Measurements from ENCODE around the gene HLA-A.

Gene HLA-A

DNA sequence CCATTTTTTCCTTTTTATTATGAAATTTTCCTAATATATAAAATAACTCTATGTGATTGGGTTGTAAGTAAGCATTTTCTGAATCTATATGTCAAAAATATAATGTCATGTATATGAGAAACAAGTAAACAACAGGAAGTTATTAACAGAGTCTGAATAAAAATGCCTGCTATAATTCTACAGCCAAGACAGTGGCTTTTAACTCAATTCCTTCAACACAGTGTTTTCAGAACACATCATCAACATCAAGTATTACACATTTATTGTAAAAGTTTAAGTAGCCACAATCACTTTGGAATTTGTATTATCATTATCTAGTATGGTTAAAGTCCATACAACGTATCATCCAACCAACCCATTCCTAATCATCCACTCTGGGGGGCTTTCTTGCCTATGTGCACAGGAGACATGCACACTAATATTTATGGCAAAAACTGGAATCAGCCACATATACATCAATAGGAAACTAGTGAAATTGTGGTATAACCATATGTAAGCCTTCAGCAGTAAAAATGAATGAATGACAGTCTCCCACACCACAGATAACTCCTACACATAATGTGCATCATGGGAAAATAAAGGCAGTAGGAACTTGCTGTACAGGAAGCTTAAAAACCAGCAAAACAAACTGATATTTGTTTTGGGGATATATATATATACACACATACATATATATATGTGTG is 6.9 kb upstream of the HLA-A start:
- DNase-seq = no peak

DNA sequence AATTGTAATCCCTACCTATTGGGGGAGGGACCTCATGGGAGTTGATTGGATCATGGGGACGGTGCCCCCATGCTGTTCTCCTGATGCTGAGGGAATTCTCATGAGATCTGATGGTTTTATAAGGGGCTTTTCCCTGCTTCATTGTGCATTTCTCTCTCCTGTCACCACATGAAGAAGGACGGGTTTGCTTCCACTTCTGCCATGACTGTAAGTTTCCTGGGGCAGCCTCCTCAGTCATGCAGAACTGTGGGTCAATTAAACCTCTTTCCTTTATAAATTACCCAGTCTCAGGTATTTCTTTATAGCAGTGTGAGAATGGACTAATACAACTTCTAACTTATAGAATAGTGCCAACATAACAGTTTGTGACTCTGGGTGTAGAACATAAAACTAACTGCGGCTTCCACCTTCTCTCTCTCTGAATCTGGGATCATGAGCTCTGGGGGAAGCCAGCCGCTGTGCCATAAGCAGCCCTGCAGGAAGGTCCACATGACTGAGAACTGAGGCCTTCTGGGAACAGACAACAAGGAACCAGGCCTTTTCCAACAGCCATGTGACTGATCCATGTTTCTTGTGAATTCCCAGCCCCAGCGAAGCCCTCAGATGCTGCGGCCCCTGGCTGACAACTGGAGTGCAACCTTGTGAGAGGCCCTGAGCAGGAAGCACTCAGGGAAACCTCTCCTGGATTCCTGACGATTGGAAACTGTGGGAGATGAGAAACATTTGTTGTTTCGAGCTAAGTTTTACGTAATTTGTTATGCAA is 3.4 kb upstream of the HLA-A start:
- no peak for DNase-seq

- no peak for DNase-seq
Observed at GRCh38 chr6:29941016-29941415, 1.3 kb upstream of the HLA-A start.

DNA sequence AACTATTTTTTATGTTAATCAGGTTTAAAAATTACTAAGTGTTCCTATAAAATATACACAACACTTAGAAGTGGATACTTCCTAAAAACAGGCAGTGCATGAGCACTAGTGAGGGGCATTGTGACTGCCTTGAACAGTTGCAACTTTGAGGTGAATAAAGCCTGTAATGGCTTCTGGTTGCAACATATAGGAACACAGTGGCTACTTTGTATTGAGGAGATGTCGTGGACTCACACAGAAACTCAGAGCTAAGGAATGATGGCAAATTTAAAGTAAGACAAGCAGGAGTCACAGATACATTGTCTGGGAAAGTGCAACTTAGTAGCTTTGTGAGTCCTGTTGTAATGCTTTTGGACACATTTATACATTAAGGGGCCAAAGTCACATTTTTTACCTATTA is 861 bp upstream of the HLA-A start:
- DNase-seq = no peak

GRCh38 chr6:29941916-29942274 is 437 bp upstream of the HLA-A start:
- DNase-seq = no peak

GRCh38 chr6:29943053-29943966 is 978 bp downstream of the HLA-A start:
- DNase-seq = no peak

DNA sequence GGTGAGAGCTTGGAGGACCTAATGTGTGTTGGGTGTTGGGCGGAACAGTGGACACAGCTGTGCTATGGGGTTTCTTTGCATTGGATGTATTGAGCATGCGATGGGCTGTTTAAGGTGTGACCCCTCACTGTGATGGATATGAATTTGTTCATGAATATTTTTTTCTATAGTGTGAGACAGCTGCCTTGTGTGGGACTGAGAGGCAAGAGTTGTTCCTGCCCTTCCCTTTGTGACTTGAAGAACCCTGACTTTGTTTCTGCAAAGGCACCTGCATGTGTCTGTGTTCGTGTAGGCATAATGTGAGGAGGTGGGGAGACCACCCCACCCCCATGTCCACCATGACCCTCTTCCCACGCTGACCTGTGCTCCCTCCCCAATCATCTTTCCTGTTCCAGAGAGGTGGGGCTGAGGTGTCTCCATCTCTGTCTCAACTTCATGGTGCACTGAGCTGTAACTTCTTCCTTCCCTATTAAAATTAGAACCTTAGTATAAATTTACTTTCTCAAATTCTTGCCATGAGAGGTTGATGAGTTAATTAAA is 3.0 kb downstream of the HLA-A start:
- no peak for DNase-seq

DNA sequence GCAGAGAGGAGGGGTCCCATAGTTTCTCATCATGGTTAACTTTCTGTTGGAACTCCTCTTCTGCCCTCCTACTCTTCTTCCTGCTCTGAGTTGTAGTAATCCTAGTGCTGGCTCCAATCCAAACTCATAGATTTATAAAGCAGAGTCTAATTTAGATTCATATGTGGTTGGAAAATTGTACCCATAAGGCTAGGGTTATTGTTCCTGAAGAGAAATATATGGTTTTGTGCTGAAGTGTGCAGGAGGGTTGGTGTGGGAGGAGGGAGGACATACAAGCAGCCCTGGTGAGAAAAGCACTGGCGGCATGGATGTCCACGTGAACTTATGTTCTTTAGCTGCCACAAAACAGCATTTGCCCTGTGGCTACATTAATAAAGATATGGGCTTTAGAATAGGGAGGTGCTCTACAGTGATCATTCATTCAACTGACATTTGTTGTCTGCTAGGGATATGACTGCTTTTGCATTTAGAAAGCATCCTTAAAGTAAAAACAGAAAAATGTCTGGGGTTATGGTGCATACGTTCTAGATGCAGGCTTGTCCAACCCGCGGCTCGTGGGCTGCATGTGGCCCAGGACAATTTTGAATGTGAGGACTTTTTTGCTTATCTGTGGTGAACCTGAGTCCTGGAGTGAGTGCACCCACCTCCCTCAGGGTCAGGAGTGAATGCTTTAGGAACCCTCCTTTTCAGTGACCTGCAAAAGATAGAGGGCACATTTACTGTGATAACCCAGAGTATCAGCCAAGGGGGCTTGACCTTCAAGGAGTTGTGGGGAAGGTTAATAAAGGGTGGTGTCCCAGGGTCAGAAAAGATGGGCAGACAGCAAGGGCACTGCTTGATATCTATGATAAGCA is 4.1 kb downstream of the HLA-A start:
- DNase-seq = no peak

DNA sequence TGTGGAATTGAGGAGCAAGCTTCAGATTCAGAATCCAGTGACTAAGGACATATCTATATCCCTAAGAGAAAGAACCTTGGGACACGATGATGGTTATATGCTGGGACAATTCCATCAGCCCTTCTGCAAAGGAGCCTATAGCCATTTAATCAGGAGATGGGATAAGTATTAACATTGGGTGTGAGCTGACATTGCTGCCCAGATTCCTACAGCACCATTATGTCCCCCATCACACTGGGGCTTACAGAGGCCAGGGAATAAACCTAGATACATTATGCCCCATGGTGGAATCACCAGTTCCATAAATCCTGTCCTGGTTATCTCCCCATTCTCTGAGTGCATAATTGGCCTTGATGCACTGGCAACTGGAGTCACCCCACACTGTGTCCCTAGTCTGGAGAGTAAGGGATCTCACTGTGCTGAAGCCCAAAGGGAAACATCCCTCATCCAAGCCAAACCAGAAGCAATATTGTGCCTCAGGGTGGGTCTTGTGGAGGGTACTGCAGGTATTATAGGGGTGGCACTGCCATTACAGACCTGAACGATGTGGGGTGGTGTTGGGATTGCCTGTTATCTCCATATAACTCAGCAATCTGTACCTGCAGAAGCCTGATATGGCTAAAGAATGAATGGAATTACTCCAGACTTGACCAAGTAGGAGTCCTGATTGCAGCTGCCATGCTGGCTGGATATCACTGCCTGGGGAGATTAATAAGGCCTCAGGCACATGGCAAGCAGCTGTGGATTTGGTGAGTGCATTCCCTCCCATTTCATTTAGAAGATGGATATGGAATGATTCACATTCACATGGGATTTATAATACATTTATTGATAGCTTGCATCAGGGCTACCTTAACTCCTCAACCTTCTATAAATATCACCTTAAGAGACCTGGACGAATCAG is 5.0 kb downstream of the HLA-A start:
- no peak for DNase-seq

GRCh38 chr6:29948277-29948676 is 5.9 kb downstream of the HLA-A start:
- DNase-seq = no peak

- DNase-seq = no peak
Observed at GRCh38 chr6:29949934-29950333, 7.6 kb downstream of the HLA-A start.

GRCh38 chr6:29951882-29952281 is 9.6 kb downstream of the HLA-A start:
- DNase-seq = no peak

- DNase-seq = no peak
Observed at GRCh38 chr6:29953001-29953441, 10.7 kb downstream of the HLA-A start.

DNA sequence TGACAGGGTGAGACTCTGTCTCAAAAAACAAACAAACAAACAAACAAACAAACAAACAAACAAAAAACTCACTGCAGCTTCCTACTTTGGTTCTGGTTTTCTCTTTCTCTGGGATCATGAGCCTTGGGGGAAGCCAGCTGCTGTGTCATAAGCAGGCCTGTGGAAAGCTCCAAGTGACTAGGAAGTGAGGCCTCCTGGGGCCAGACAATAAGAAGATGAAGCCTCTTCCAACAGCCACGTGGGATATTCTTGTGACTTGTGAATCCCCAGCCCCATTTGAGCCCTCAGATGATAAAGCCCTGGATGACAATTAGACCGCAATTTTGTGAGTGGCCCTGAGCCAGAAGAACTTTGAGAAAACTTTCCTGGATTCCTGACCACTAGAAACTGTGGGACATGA is 11.4 kb downstream of the HLA-A start:
- no peak for DNase-seq

DNA sequence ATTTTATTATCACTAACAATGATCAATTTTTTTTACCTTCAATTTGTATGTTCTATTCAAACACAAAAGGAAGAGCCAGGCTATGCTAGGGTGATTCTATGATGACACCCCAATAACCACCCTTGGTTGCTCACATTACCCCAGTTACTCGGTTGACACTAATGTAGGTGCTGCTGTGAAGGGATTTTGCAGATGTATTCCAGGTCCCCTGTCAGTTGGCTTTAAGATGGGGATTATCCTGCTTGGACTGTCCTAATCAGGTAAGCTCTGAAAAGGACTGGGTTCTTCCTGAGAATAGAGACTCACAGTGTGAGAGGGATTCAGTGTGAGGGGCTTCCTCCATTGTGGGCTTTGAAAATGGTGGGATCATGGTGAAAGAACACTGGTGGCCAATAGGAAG is 11.9 kb downstream of the HLA-A start:
- no peak for DNase-seq

GRCh38 chr6:29955783-29956182 is 13.5 kb downstream of the HLA-A start:
- no peak for DNase-seq

DNA sequence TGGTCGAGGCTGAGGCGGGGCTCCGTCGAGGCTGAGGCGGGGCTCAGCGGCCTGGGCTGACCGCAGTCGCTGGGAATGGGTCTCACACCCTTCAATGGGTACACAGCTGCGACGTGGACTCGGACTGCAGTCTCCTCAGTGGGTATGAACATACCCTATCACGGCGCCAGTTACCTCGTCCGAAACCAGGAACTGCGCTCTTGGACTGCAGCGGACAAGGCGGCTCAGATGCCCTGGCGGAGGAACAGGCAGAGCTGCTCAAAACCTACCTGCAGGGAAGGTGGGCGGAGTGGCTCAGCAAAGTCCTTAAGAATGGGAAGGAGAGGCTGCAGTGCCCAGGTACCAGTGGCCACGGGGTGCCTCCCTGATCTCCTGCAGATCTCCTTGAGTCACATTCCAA is 14.2 kb downstream of the HLA-A start:
- DNase-seq = no peak

DNA sequence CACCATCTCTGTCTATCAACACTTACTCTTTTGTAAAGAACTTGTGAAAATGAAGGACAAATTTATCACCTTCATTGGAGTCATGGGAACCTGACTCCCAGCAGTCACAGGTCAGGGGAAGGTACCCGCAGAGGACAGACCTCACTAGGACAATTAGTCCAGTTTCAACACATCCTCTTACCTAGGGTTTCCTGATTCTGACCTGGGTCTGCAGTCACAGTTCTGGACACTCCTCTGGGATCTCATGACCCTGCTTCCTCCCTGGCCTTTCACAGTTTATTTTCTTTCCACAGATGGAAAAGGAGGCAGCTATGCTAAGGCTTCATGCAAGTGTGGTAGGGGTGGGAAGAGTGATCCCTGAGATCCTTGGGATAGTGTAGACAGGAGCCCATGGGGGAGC is 15.7 kb downstream of the HLA-A start:
- no peak for DNase-seq

DNA sequence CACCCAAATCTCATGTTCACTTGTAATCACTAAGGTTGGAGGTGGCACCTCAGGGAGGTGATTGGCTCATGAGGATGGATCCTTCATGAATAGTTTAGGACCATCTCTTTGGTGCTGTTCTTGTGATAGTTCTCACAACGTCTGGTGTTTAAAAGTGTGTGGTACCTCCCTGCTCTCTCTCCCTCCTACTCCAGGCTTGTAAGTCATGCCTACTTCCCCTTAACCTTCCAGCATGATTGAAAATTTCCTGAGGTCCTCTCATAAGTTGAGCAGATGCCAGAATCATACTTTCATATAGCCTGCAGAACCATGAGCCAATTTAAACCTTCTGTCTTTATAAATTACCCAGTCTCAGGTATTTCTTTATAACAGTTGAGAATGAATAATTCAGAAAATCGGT is 16.6 kb downstream of the HLA-A start:
- no peak for DNase-seq

GRCh38 chr6:29959467-29959866 is 17.1 kb downstream of the HLA-A start:
- DNase-seq = no peak

DNA sequence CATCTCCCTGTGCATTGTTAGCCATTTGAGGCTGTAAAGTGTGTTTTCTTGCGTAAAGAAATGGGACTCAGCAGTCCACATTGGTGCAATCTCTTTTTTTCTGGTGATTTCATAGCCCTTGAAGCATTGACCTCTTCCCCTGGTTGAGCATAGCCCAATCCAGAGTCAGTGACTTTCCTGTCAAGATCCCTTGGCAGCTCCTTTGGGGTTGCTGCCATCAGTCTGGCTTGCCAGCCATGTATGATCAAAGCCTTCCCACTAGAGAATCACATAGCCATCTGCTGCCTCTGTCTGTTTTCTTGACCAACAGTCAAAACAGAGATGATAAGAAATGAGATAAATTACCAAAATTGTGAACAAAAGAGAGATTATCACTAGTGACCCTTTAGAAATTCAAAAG is 19.6 kb downstream of the HLA-A start:
- DNase-seq = no peak

All from SHP77 (cell line).